Endothelial cell of umbilical vein (primary cell): ENCODE results near the gene DIPK1C. TPM values are rescaled to one million over a fixed set of nuclear protein-coding genes. Genes with fewer than 3 reads are reported as not detected.

Source experiments
- BruUV-seq: library from RNA; stranded (reverse); fragments of 400-500 nt; replicated peaks from 2 replicates; lab custom pipeline; 2021; lab: Mats Ljungman, UMichigan
- CTCF ChIA-PET: fragments of 300-600, 350-600 bp; sonication (Branson Sonifier 250); formaldehyde crosslinking; loops from one replicate; lab custom pipeline; 2021; ENCODE audit warnings: antibody characterized with exemption, inconsistent platforms; lab: Charles Lee
- POLR2A ChIA-PET: fragments of 300-600, 350-600 bp; sonication (Branson Sonifier 250); formaldehyde crosslinking; loops from one replicate; lab custom pipeline; 2021; ENCODE audit warnings: antibody characterized with exemption, inconsistent platforms; lab: Charles Lee
- DNase-seq: peaks from one replicate; pipeline ENCODE4 v3.0.0-alpha.2; 2011; ENCODE audit warnings: low read depth, low spot score
- FAIRE-seq: peaks from 2 replicates; lab custom pipeline; 2011; peaks lifted over from hg19 to GRCh38; lab: Jason Lieb, UNC
- H2AFZ ChIP-seq: 2 replicates; pipeline ENCODE4 v1.6.0; 2012; ENCODE audit warnings: low read depth, low read length, control low read depth, inconsistent platforms
- H3K27ac ChIP-seq: 2 replicates; pipeline ENCODE4 v1.5.1; 2011; ENCODE audit warnings: low read depth, mild to moderate bottlenecking, control low read depth, low read length, moderate library complexity; ENCODE audit not compliant: insufficient read depth
- H3K27me3 ChIP-seq, 2 experiments: 2 replicates each; pipeline versions ENCODE4 v1.6.0 to v1.6.1; 2011; ENCODE audit warnings: low read length in 2 of 2, mixed read lengths in 1 of 2; ENCODE audit not compliant: control insufficient read depth in 2 of 2, insufficient read depth in 2 of 2
- H3K36me3 ChIP-seq, 2 experiments: 2 replicates in 1 of 2; 3 replicates in 1 of 2; pipeline ENCODE4 v1.5.1; 2011; ENCODE audit warnings: low read length in 2 of 2, mild to moderate bottlenecking in 1 of 2, moderate library complexity in 1 of 2; ENCODE audit not compliant: control insufficient read depth in 2 of 2, insufficient read depth in 2 of 2; ENCODE audit errors: extremely low read depth in 1 of 2
- H3K4me1 ChIP-seq: 3 replicates; pipeline ENCODE4 v1.5.1; 2011; ENCODE audit warnings: mild to moderate bottlenecking, low read length; ENCODE audit not compliant: control insufficient read depth, insufficient read depth; ENCODE audit errors: extremely low read depth
- H3K4me2 ChIP-seq: 2 replicates; pipeline ENCODE4 v1.6.1; 2011; ENCODE audit warnings: low read length, control low read depth, mixed read lengths; ENCODE audit not compliant: insufficient read depth
- H3K4me3 ChIP-seq, 3 experiments: fragments of 200-600 bp in 1 of 3; sonication (generic), shearing (Covaris generic) in 1 of 3; replicated peaks in 1 of 3; 2 replicates each; pipeline ENCODE4 v1.5.1; 2011 to 2016; ENCODE audit warnings: control low read depth in 3 of 3, low read length in 3 of 3, mild to moderate bottlenecking in 2 of 3, inconsistent platforms in 1 of 3, low read depth in 1 of 3, moderate library complexity in 1 of 3; ENCODE audit not compliant: insufficient read depth in 1 of 3
- H3K79me2 ChIP-seq: 2 replicates; pipeline ENCODE4 v1.6.0; 2012; ENCODE audit warnings: low read length, inconsistent platforms; ENCODE audit not compliant: control insufficient read depth, insufficient read depth
- H3K9ac ChIP-seq: replicated peaks from 2 replicates; pipeline ENCODE3; 2011; ENCODE audit warnings: low read length, control low read depth; ENCODE audit not compliant: insufficient read depth; ENCODE audit errors: extremely low read depth
- H3K9me1 ChIP-seq: replicated peaks from 3 replicates; pipeline ENCODE4 v1.6.0; 2011; ENCODE audit warnings: mild to moderate bottlenecking, low read length; ENCODE audit not compliant: control insufficient read depth, insufficient read depth; ENCODE audit errors: extremely low read depth
- H3K9me3 ChIP-seq: replicated peaks from 2 replicates; pipeline ENCODE4 v1.5.1; 2012; ENCODE audit warnings: low read length, inconsistent platforms; ENCODE audit not compliant: control insufficient read depth, insufficient read depth
- H4K20me1 ChIP-seq: replicated peaks from 2 replicates; pipeline ENCODE3; 2011; ENCODE audit warnings: mild to moderate bottlenecking, low read length; ENCODE audit not compliant: control insufficient read depth, insufficient read depth; ENCODE audit errors: extremely low read depth
- EZH2 ChIP-seq: IDR thresholded peaks from 2 replicates; pipeline ENCODE4 v1.6.1; 2012; ENCODE audit warnings: borderline replicate concordance, low read depth, mild to moderate bottlenecking, moderate library complexity, low read length, inconsistent platforms; ENCODE audit not compliant: severe bottlenecking
- FOS ChIP-seq: IDR thresholded peaks from 2 replicates; pipeline ENCODE4 v1.6.1; 2011; ENCODE audit warnings: mild to moderate bottlenecking, low read length, moderate library complexity, borderline replicate concordance; ENCODE audit not compliant: insufficient read depth
- GATA2 ChIP-seq: IDR thresholded peaks from 2 replicates; pipeline ENCODE4 v1.7.0; 2011; ENCODE audit warnings: low read depth, mild to moderate bottlenecking, moderate library complexity, mixed read lengths, low read length; ENCODE audit not compliant: insufficient read length, insufficient read depth
- JUN ChIP-seq: IDR thresholded peaks from 2 replicates; pipeline ENCODE4 v1.6.1; 2011; ENCODE audit warnings: borderline replicate concordance, low read depth; ENCODE audit not compliant: insufficient read length, insufficient read depth
- MYC ChIP-seq: IDR thresholded peaks from one replicate; pipeline ENCODE4 v1.6.1; 2011; ENCODE audit warnings: mild to moderate bottlenecking, low read depth, low read length
- POLR2A ChIP-seq: IDR thresholded peaks from 2 replicates; pipeline ENCODE4 v1.6.1; 2012; ENCODE audit warnings: low read depth, mild to moderate bottlenecking, control low read depth, low read length
- dilution Hi-C: fragments of 300-500 bp; cut with MboI; formaldehyde crosslinking; loops from one replicate; pipeline ENCODE4 v1.15.0; 2019; ENCODE audit warnings: low sequenced_read_pairs; ENCODE audit not compliant: extremely low pct_ligation_motif_present
- intact Hi-C: fragments of 100-400 bp; cut with micrococcal nuclease; formaldehyde crosslinking; loops from one replicate; pipeline ENCODE4 v1.10.0; 2022
- polyA plus RNA-seq, 4 experiments: library from polyadenylated mRNA; depleted of rRNA in 3 of 4; stranded (reverse) in 3 of 4; unstranded in 1 of 4; fragments of >200 nt; gene quantifications; 2 replicates each; pipeline versions ENCODE4 v1.2.1 to v1.2.3, GENCODE V29; 2011 to 2012; ENCODE audit warnings: missing spikeins in 1 of 4
- total RNA-seq: library from RNA; stranded (reverse); gene quantifications from 2 replicates; pipeline ENCODE4 v1.2.3, GENCODE V29; 2021
- TF ChIP-seq, protein P1 (sequence below), 2 donors: IDR thresholded peaks; 1 replicate in 1 of 2; 2 replicates in 1 of 2; pipeline ENCODE4 v1.5.1; 2011; ENCODE audit warnings: low read length in 2 of 2, mild to moderate bottlenecking in 2 of 2, moderate library complexity in 2 of 2, control low read depth in 1 of 2, inconsistent platforms in 1 of 2, low read depth in 1 of 2; ENCODE audit not compliant: insufficient read depth in 1 of 2; ENCODE audit errors: extremely low read depth in 1 of 2
- TF ChIP-seq, protein P2 (sequence below): IDR thresholded peaks from 2 replicates; pipeline ENCODE4 v1.6.1; 2011; ENCODE audit not compliant: insufficient read depth, insufficient read length

Gene DIPK1C
- total and polyA plus RNA-seq, 2 donors (not counting 3 experiments of a cell fraction or from before 2014, with no cell fraction given), result not detected

DNA sequence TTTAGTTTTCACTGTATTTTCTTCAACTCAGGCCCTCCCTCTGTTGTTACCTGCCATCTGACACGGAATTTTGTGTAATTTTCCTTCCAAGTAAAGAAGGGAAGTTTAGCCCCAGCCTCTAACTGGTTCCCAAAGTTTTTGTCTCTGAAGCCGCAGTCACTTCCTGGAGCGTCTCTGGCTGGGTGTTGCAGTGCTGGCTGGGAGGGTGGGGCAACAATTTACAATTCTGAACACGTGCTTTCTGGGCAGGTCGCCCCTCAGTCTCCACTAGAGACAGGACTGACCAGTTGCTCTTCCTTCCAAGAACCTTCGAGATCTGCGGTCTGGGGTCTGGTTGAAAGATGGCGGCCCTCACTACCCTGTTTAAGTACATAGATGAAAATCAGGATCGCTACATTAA lies 42.5 kb upstream of the DIPK1C start:
- H3K9ac ChIP-seq, result no peak overlapping the region

More for the DNA sequence above, 42.5 kb upstream of the DIPK1C start:
- Histone ChIP-seq H3K4me1 (peaks cover 11% of the 10 kb centered on the region), H3K27ac (no peak overlapping the region), H3K4me2 (no peak overlapping the region), H4K20me1 (no peaks in the 10 kb centered on the region), H3K27me3 (no peaks in the 10 kb centered on the region), H3K9me3 (no peaks in the 10 kb centered on the region), H3K9me1 (no peaks in the 10 kb centered on the region), H3K79me2 (peaks cover 23% of the 10 kb centered on the region), H3K4me3 (no peak overlapping the region), H3K36me3 (peaks cover 3 to 16% of the 10 kb centered on the region in 2 experiments), H2AFZ (no peak overlapping the region)
- no peak for TF ChIP-seq EZH2
- TF ChIP-seq, protein P1, sequence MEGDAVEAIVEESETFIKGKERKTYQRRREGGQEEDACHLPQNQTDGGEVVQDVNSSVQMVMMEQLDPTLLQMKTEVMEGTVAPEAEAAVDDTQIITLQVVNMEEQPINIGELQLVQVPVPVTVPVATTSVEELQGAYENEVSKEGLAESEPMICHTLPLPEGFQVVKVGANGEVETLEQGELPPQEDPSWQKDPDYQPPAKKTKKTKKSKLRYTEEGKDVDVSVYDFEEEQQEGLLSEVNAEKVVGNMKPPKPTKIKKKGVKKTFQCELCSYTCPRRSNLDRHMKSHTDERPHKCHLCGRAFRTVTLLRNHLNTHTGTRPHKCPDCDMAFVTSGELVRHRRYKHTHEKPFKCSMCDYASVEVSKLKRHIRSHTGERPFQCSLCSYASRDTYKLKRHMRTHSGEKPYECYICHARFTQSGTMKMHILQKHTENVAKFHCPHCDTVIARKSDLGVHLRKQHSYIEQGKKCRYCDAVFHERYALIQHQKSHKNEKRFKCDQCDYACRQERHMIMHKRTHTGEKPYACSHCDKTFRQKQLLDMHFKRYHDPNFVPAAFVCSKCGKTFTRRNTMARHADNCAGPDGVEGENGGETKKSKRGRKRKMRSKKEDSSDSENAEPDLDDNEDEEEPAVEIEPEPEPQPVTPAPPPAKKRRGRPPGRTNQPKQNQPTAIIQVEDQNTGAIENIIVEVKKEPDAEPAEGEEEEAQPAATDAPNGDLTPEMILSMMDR (IDR thresholded peaks at IDR 0.05; ENCODE audit: extremely low read depth in 1 of 2, insufficient read depth in 1 of 2, low read depth in 1 of 2, low read length in 2 of 2), result no peak
- TF ChIP-seq GATA2, result no peak
- TF ChIP-seq, protein P2, sequence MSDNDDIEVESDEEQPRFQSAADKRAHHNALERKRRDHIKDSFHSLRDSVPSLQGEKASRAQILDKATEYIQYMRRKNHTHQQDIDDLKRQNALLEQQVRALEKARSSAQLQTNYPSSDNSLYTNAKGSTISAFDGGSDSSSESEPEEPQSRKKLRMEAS, result peak; percentile 27
- no peak for TF ChIP-seq JUN
- no peak for TF ChIP-seq MYC
- no peak for TF ChIP-seq FOS
- no peak for TF ChIP-seq POLR2A
- ChIA-PET POLR2A (no interaction called here), CTCF (no interaction called here)
- DNase-seq (no peak), FAIRE-seq (no peak)
- dilution Hi-C loops (no loop called here), intact Hi-C loops (loop anchor here (5.0 to 10.0 kb wide), 2 partner anchors 705 to 1993 kb away; partner anchors contain the start of gene PTGR3)
- no TSS peak for BruUV-seq
